Measurements from ENCODE around the gene PHYHD1. TPM values are rescaled to one million over a fixed set of nuclear protein-coding genes. Genes with fewer than 3 reads are reported as not detected.

Gene PHYHD1
- total and polyA plus RNA-seq, 7 donors = 11.0 to 45.0 (median 26.9) TPM

- H3K4me3 ChIP-seq = peak overlapping the region; percentile 93
- 54 to 56% (median 55%) methylated on average over 2 of the region's 2 CpGs for WGBS, 3 donors
- H3K27ac ChIP-seq = peak overlapping the region; percentile 96
- peaks cover 29% of the 10 kb centered on the region for H3K4me1 ChIP-seq
- peaks cover 4 to 31% of the 10 kb centered on the region in 2 donors for H3K36me3 ChIP-seq (ENCODE audit: insufficient read depth in 1 of 2, low read depth in 1 of 2)
- no peak for DNase-seq
- no peak for TF ChIP-seq CTCF (IDR thresholded peaks at IDR 0.05)
- intact Hi-C loops (cut with DNase I) = loop anchor here (5.0 kb wide), 3 partner anchors 33 to 143 kb away; partner anchors contain the start of genes PHYHD1 (in 1 of the 2) and SH3GLB2 (in 1 of the 2)
- no peaks in the 10 kb centered on the region for H3K27me3 ChIP-seq (ENCODE audit: insufficient read depth in 3 of 3, low read length in 2 of 3)
- H3K9me3 ChIP-seq = no peaks in the 10 kb centered on the region
- ATAC-seq = no peak
Observed at GRCh38 chr9:128884164-128884563, 36.6 kb upstream of the PHYHD1 start.

- TF ChIP-seq CTCF (IDR thresholded peaks at IDR 0.05) = no peak
- H3K36me3 ChIP-seq (ENCODE audit: insufficient read depth in 1 of 2, low read depth in 1 of 2) = peaks cover 6 to 38% of the 10 kb centered on the region in 2 donors
- no peaks in the 10 kb centered on the region for H3K27me3 ChIP-seq (ENCODE audit: insufficient read depth in 3 of 3, low read length in 2 of 3)
- peak overlapping the region; percentile 18 for H3K4me3 ChIP-seq
- H3K9me3 ChIP-seq = no peaks in the 10 kb centered on the region
- H3K4me1 ChIP-seq = peaks cover 26% of the 10 kb centered on the region
- intact Hi-C loops (cut with DNase I) = no loop called here
- DNase-seq = no peak
- no peak for ATAC-seq
- WGBS, 3 donors = 80 to 87% (median 85%) methylated on average over 8 of the region's 8 CpGs
- peak overlapping the region; percentile 30 for H3K27ac ChIP-seq
Observed at GRCh38 chr9:128885376-128885775, 35.4 kb upstream of the PHYHD1 start.

GRCh38 chr9:128885798-128886197 is 35.0 kb upstream of the PHYHD1 start:
- peak overlapping the region; percentile 18 for H3K4me3 ChIP-seq
- no peak for DNase-seq
- H3K27ac ChIP-seq = peak overlapping the region; percentile 30
- intact Hi-C loops (cut with DNase I) = no loop called here
- no peak for ATAC-seq
- H3K27me3 ChIP-seq (ENCODE audit: insufficient read depth in 3 of 3, low read length in 2 of 3) = no peaks in the 10 kb centered on the region
- TF ChIP-seq CTCF (IDR thresholded peaks at IDR 0.05) = no peak
- peaks cover 22% of the 10 kb centered on the region for H3K4me1 ChIP-seq
- peaks cover 8 to 42% of the 10 kb centered on the region in 2 donors for H3K36me3 ChIP-seq (ENCODE audit: insufficient read depth in 1 of 2, low read depth in 1 of 2)
- H3K9me3 ChIP-seq = no peaks in the 10 kb centered on the region
- 78 to 83% (median 80%) methylated on average over 15 of the region's 15 CpGs for whole genome bisulfite sequencing, 3 donors

- H3K4me3 ChIP-seq = peak overlapping the region; percentile 18
- ATAC-seq (no peak), DNase-seq (no peak)
- whole genome bisulfite sequencing, 3 donors = 61 to 63% (median 61%) methylated on average over 13 of the region's 13 CpGs
- intact Hi-C loops (cut with DNase I) = no loop called here
- H3K27ac ChIP-seq = no peak overlapping the region
- peaks cover 19% of the 10 kb centered on the region for H3K4me1 ChIP-seq
- no peaks in the 10 kb centered on the region for H3K27me3 ChIP-seq (ENCODE audit: insufficient read depth in 3 of 3, low read length in 2 of 3)
- H3K36me3 ChIP-seq (ENCODE audit: insufficient read depth in 1 of 2, low read depth in 1 of 2) = peaks cover 8 to 43% of the 10 kb centered on the region in 2 donors
- no peak for TF ChIP-seq CTCF (IDR thresholded peaks at IDR 0.05)
- H3K9me3 ChIP-seq = no peaks in the 10 kb centered on the region
Observed at GRCh38 chr9:128886211-128886891, 34.4 kb upstream of the PHYHD1 start.

All from psoas muscle (tissue), 8 donors.